Upper lobe of right lung (tissue), 1 donor: ENCODE measurements around the gene AFM. TPM values are rescaled to one million over a fixed set of nuclear protein-coding genes. Genes with fewer than 3 reads are reported as not detected.

Experiments
- ATAC-seq: fragments of 200-7000 bp; cut with Tn5 transposase; one replicate; pipeline ENCODE4 v1.9.1; 2020; ENCODE audit warnings: mild to moderate bottlenecking, moderate library complexity
- DNase-seq: peaks from one replicate; pipeline ENCODE4 v3.0.0-alpha.2; 2020
- H3K27ac ChIP-seq: fragments of 200-600 bp; one replicate; pipeline ENCODE4 v1.8.0; 2022
- H3K27me3 ChIP-seq: fragments of 200-600 bp; one replicate; pipeline ENCODE4 v1.8.0; 2022; ENCODE audit warnings: mild to moderate bottlenecking
- H3K36me3 ChIP-seq: fragments of 200-600 bp; one replicate; pipeline ENCODE4 v1.8.0; 2022
- H3K4me1 ChIP-seq: fragments of 200-600 bp; one replicate; pipeline ENCODE4 v1.8.0; 2022
- H3K4me3 ChIP-seq: fragments of 200-600 bp; one replicate; pipeline ENCODE4 v1.8.0; 2022; ENCODE audit warnings: mild to moderate bottlenecking
- H3K9me3 ChIP-seq: fragments of 200-600 bp; one replicate; pipeline ENCODE4 v1.8.0; 2022
- intact Hi-C: fragments of 100-400 bp; cut with DNase I; formaldehyde crosslinking; loops from one replicate; pipeline ENCODE4 v1.11.0; 2022
- total RNA-seq: library from RNA; stranded (reverse); fragmentation: NEBNext Ultra II Directional; extraction: Animal tissue kit (Norgen Biotek cat#: 25700); gene quantifications from one replicate; pipeline ENCODE4 v1.2.1, GENCODE V29; 2021
- TF ChIP-seq, protein P1 (sequence below): fragments of 200-600 bp; IDR thresholded peaks from one replicate; pipeline ENCODE4 v1.8.0; 2022; ENCODE audit warnings: antibody characterized with exemption
- donor health status: DM: no; HTN: yes; CAD: no; lungs with severe emphysema.

AFM gene
- total RNA-seq, 1 donor from 2014 or later, result not detected

DNA sequence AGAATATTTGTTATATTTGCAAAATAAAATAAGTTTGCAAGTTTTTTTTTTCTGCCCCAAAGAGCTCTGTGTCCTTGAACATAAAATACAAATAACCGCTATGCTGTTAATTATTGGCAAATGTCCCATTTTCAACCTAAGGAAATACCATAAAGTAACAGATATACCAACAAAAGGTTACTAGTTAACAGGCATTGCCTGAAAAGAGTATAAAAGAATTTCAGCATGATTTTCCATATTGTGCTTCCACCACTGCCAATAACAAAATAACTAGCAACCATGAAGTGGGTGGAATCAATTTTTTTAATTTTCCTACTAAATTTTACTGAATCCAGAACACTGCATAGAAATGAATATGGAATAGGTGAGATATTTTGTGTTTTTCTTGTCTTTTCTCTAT lies 45.6 kb upstream of the AFM start, which contains the start of gene AFP:
AFP (plus strand) TSS at position 238 of the 400 bp plus-strand sequence; CDS start at position 280, 42 bp downstream.
- DNase-seq (no peak), ATAC-seq (no peak)
- no peak within 1 kb of the TSS for H3K4me3 ChIP-seq
- TF ChIP-seq, protein P1, sequence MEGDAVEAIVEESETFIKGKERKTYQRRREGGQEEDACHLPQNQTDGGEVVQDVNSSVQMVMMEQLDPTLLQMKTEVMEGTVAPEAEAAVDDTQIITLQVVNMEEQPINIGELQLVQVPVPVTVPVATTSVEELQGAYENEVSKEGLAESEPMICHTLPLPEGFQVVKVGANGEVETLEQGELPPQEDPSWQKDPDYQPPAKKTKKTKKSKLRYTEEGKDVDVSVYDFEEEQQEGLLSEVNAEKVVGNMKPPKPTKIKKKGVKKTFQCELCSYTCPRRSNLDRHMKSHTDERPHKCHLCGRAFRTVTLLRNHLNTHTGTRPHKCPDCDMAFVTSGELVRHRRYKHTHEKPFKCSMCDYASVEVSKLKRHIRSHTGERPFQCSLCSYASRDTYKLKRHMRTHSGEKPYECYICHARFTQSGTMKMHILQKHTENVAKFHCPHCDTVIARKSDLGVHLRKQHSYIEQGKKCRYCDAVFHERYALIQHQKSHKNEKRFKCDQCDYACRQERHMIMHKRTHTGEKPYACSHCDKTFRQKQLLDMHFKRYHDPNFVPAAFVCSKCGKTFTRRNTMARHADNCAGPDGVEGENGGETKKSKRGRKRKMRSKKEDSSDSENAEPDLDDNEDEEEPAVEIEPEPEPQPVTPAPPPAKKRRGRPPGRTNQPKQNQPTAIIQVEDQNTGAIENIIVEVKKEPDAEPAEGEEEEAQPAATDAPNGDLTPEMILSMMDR, result no peak
- H3K27ac ChIP-seq, result no peak within 1 kb of the TSS
- no peaks in the 10 kb centered on the region for H3K27me3 ChIP-seq
- intact Hi-C loops, result no loop called here
- H3K9me3 ChIP-seq, result no peaks in the 10 kb centered on the region
- no peaks in the 10 kb centered on the region for H3K4me1 ChIP-seq
- H3K36me3 ChIP-seq, result no peaks in the 10 kb centered on the region

GRCh38 chr4:73436674-73437557 lies 44.6 kb upstream of the AFM start:
- no peaks in the 10 kb centered on the region for H3K4me1 ChIP-seq
- H3K9me3 ChIP-seq, result no peaks in the 10 kb centered on the region
- intact Hi-C loops, result no loop called here
- no peak overlapping the region for H3K27ac ChIP-seq
- H3K4me3 ChIP-seq, result no peak overlapping the region
- no peaks in the 10 kb centered on the region for H3K27me3 ChIP-seq
- ATAC-seq, result no peak
- no peaks in the 10 kb centered on the region for H3K36me3 ChIP-seq
- TF ChIP-seq, protein P1, result no peak
- no peak for DNase-seq

- H3K27me3 ChIP-seq, result no peaks in the 10 kb centered on the region
- no peak overlapping the region for H3K27ac ChIP-seq
- no peaks in the 10 kb centered on the region for H3K9me3 ChIP-seq
- ATAC-seq (no peak), DNase-seq (no peak)
- H3K4me3 ChIP-seq, result no peak overlapping the region
- intact Hi-C loops, result no loop called here
- H3K4me1 ChIP-seq, result no peaks in the 10 kb centered on the region
- TF ChIP-seq, protein P1, result no peak
- H3K36me3 ChIP-seq, result no peaks in the 10 kb centered on the region
These were observed 44.0 kb upstream of the AFM start for GRCh38 chr4:73437558-73437956.

DNA sequence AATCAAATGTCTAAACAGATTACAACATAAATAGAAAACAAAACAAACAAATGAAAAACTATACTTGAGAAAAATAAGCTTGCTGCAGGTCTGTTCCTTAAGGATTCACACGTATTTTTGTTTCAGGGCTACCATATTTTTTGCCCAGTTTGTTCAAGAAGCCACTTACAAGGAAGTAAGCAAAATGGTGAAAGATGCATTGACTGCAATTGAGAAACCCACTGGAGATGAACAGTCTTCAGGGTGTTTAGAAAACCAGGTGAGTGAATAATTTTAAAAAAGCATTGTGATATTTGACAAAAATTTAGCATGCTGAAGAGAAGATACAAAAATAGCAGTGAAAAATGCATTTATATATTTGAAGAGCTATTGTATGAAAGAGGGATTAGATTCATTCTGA lies 43.5 kb upstream of the AFM start:
- DNase-seq (no peak), ATAC-seq (no peak)
- TF ChIP-seq, protein P1, result no peak
- Histone ChIP-seq H3K4me1 (no peaks in the 10 kb centered on the region), H3K27ac (no peak overlapping the region), H3K9me3 (no peaks in the 10 kb centered on the region), H3K27me3 (no peaks in the 10 kb centered on the region), H3K4me3 (no peak overlapping the region), H3K36me3 (no peaks in the 10 kb centered on the region)
- intact Hi-C loops, result no loop called here

- H3K36me3 ChIP-seq, result no peaks in the 10 kb centered on the region
- DNase-seq (no peak), ATAC-seq (no peak)
- TF ChIP-seq, protein P1, result no peak
- intact Hi-C loops, result no loop called here
- no peak overlapping the region for H3K27ac ChIP-seq
- no peaks in the 10 kb centered on the region for H3K9me3 ChIP-seq
- H3K27me3 ChIP-seq, result no peaks in the 10 kb centered on the region
- H3K4me1 ChIP-seq, result no peaks in the 10 kb centered on the region
- H3K4me3 ChIP-seq, result no peak overlapping the region
These were observed 42.8 kb upstream of the AFM start for GRCh38 chr4:73438582-73439215.
